Cardiac fibroblast (primary cell): ENCODE measurements around the gene EIF2AK2.
A peak's percentile ranks its signal among the peaks of the same experiment; 100 is the strongest.

Source experiments
- DNase-seq, 2 donors: peaks; one replicate each; pipeline versions ENCODE4 v3.0.0 to v3.0.0-alpha.2; 2010; ENCODE audit warnings: low read depth in 2 of 2
- H3K4me3 ChIP-seq, 2 donors: replicated peaks in 1 of 2; 1 replicate in 1 of 2; 2 replicates in 1 of 2; pipeline ENCODE4 v1.5.1; 2011; ENCODE audit warnings: low read depth in 2 of 2, low read length in 2 of 2, mild to moderate bottlenecking in 2 of 2, moderate library complexity in 1 of 2
- CTCF ChIP-seq: IDR thresholded peaks from one replicate; pipeline ENCODE4 v1.5.1; 2011; ENCODE audit warnings: low read depth, mild to moderate bottlenecking, low read length, inconsistent platforms

The EIF2AK2 gene

GRCh38 chr2:37188570-37188969 is 31.8 kb upstream of the EIF2AK2 start, which contains the start of gene SULT6B1:
Gene SULT6B1, minus strand, starts transcription at chr2:37188670. Its CDS starts 30 bp downstream, at chr2:37188640.
- H3K4me3 ChIP-seq = no peak within 1 kb of the TSS
- DNase-seq = no peak
- TF ChIP-seq CTCF = no peak

GRCh38 chr2:37181726-37182684 is 25.2 kb upstream of the EIF2AK2 start:
- DNase-seq = no peak
- H3K4me3 ChIP-seq = no peak overlapping the region
- no peak for TF ChIP-seq CTCF

GRCh38 chr2:37180640-37181039 is 23.9 kb upstream of the EIF2AK2 start:
- TF ChIP-seq CTCF = no peak
- DNase-seq = no peak
- H3K4me3 ChIP-seq = no peak overlapping the region

GRCh38 chr2:37180006-37180639 is 23.3 kb upstream of the EIF2AK2 start:
- no peak overlapping the region for H3K4me3 ChIP-seq
- peak in 1 of 2 donors; percentile 11 for DNase-seq
- TF ChIP-seq CTCF = no peak

- no peak overlapping the region for H3K4me3 ChIP-seq
- no peak for TF ChIP-seq CTCF
- no peak for DNase-seq
Observed at GRCh38 chr2:37173741-37174140, 17.0 kb upstream of the EIF2AK2 start.

GRCh38 chr2:37171624-37171950 is 14.8 kb upstream of the EIF2AK2 start:
- H3K4me3 ChIP-seq = no peak overlapping the region
- no peak for TF ChIP-seq CTCF
- no peak for DNase-seq
